ENCODE measurements around the gene MRPL43.

MRPL43 gene

DNA sequence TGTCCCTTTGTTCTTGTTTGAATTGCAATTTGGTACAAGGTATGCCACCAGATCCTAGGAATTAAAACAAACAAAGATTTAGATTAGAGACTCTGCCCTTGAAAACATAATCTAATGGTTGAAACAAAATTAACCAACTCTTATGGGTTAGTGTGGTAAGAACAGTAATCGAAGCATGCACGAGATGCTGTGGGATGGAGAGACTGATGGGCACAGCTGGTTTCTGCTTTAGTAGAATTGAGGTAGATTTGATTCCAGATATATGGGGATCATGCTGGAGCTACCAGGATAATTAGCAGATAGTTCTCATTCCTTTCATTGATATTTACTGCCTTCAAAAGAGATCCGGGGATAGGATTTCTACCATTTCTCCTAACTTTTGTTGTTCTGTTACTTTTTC lies 38.4 kb downstream of the MRPL43 start:
- H3K4me3 ChIP-seq (ENCODE audit: low read length) = no peak overlapping the region
- DNase-seq (ENCODE audit: low read depth) = no peak
- no peak for TF ChIP-seq CTCF (conservative IDR thresholded peaks at IDR 0.05; ENCODE audit: low read length)

- no peak for DNase-seq (ENCODE audit: low read depth)
- no peak for TF ChIP-seq CTCF (conservative IDR thresholded peaks at IDR 0.05; ENCODE audit: low read length)
Measured at GRCh38 chr10:100945754-100946153, 41.5 kb downstream of the MRPL43 start.

DNA sequence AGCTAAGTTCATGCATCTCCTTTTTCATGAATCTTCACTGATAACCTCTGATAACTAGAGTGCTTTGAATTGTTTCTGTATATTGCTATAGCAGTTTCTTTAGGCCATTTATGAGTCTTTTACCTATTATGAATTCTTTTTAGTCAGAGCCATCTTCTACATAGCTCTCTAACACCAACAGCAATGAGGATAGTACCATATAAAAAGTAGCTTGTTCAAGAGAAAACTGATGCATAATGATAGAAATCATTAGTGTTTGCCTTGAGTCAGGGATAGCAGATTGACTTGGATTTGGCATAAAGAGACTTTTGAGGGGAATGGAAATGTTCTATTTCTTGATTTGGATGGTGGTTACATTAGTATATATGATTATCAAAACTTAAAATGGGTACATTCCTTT lies 43.8 kb downstream of the MRPL43 start:
- H3K4me3 ChIP-seq (ENCODE audit: low read length) = no peak overlapping the region
- no peak for TF ChIP-seq CTCF (conservative IDR thresholded peaks at IDR 0.05; ENCODE audit: low read length)
- no peak for DNase-seq (ENCODE audit: low read depth)

More at GRCh38 chr10:100945754-100946153, 41.5 kb downstream of the MRPL43 start:
- H3K4me3 ChIP-seq (ENCODE audit: low read length) = no peak overlapping the region

DNA sequence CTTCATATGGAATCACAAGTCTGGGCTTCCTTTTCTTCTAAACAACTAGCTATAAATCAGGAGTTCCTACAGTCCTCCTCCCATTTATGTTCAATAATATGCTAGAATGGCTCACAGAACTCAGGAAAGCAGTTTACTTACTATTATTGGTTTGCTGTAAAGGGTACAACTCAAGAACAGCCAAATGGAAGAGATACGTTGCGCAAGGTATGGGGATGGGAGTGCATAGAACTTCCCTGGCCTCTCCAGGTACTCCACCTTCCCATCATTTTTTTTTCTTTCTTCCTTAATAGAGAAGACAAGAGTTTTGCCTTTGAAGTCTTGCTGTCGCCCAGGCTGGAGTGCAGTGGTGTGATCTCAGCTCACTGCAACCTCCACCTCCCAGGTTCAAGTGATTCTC lies 45.1 kb downstream of the MRPL43 start:
- no peak for DNase-seq (ENCODE audit: low read depth)
- TF ChIP-seq CTCF (conservative IDR thresholded peaks at IDR 0.05; ENCODE audit: low read length) = no peak
- no peak overlapping the region for H3K4me3 ChIP-seq (ENCODE audit: low read length)

DNA sequence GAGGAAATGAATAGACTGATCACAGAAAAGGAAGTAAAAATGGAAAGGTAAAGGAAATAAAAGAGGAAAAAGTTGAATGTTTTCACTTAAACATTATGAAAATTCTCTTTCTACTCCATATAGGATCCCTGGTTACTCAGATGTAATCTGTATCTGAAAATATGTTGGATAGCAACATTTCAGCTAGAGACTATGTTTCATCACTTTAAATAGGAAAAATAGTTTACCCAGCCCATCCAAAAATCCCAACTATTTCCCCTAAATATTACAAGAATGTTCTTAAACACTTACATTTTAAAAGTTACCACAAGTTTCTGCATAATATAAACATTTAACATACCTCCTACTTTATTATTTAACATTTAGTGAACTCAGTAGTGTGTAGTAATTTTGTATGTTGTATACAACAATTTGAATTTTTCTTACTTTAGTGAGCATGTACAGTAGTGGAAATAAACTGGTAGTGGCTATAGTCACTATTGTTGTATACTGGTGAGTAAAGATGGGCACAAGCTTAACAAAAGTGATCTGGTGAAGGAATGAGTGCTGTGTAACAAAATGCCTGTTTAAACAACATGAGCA lies 47.4 kb downstream of the MRPL43 start:
- DNase-seq (ENCODE audit: low read depth) = peak; percentile 67
- no peak for TF ChIP-seq CTCF (conservative IDR thresholded peaks at IDR 0.05; ENCODE audit: low read length)
- no peak overlapping the region for H3K4me3 ChIP-seq (ENCODE audit: low read length)

Data from AG10803 (cell line).